Uterus (tissue), 2 donors: Measurements from ENCODE around the gene UBQLN3.

Experiments used
- CTCF ChIP-seq, 4 experiments: fragments of 200-600 bp in 2 of 4; fragments of 450-650 bp in 2 of 4; sonication (generic) in 2 of 4; IDR thresholded peaks; one replicate each; pipeline ENCODE4 v1.5.1; 2016 to 2019; ENCODE audit warnings: antibody characterized with exemption in 4 of 4, mild to moderate bottlenecking in 2 of 4, moderate library complexity in 1 of 4
- POLR2A ChIP-seq, 2 donors: fragments of 450-650 bp; IDR thresholded peaks; one replicate each; pipeline ENCODE4 v1.6.1; 2016; ENCODE audit warnings: antibody characterized with exemption in 2 of 2, mild to moderate bottlenecking in 1 of 2, moderate library complexity in 1 of 2

- TF ChIP-seq POLR2A (IDR thresholded peaks at IDR 0.05): no peak
- TF ChIP-seq CTCF (IDR thresholded peaks at IDR 0.05): no peak
Observed at GRCh38 chr11:5467527-5467926, 42.2 kb downstream of the UBQLN3 start.
